ENCODE results near the gene IER5L.

DNA sequence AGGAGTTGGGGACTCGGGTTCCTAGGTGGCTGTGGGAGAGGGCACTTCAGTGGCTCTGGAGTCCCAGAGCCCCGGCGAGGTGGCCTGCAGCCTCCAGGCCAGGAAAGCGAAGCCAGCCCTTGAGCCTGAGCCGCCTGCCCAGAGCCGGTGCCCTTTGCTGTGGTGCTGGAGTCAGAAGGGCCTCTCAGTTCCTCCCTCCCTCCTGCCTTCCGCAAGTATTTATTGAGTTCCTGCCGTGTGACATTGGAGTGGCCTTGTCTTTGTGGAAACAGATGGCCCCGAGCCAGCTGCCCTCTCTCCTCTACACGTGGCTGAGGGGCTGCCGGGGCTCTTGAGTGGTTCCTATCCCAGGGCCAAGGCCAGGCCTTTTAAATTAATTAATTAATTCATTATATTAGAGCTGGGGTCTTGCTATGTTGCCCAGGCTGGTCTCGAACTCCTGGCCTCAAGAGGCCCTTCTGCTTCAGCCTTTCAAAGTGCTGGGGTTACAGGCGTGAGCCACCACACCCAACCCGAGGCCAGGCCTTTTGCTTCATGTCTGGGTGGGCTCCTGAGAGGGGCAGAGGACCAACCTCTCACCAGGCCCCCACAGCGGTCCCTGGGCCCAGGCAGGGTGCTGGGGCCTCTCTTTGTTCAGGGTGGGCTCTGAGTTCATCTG is 45.6 kb upstream of the IER5L start:
- TF ChIP-seq, protein P1, sequence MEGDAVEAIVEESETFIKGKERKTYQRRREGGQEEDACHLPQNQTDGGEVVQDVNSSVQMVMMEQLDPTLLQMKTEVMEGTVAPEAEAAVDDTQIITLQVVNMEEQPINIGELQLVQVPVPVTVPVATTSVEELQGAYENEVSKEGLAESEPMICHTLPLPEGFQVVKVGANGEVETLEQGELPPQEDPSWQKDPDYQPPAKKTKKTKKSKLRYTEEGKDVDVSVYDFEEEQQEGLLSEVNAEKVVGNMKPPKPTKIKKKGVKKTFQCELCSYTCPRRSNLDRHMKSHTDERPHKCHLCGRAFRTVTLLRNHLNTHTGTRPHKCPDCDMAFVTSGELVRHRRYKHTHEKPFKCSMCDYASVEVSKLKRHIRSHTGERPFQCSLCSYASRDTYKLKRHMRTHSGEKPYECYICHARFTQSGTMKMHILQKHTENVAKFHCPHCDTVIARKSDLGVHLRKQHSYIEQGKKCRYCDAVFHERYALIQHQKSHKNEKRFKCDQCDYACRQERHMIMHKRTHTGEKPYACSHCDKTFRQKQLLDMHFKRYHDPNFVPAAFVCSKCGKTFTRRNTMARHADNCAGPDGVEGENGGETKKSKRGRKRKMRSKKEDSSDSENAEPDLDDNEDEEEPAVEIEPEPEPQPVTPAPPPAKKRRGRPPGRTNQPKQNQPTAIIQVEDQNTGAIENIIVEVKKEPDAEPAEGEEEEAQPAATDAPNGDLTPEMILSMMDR (IDR thresholded peaks at IDR 0.05; ENCODE audit: borderline replicate concordance, extremely low read depth, low read length, poor library complexity, severe bottlenecking) = no peak
- no peak for TF ChIP-seq EZH2 (IDR thresholded peaks at IDR 0.05; ENCODE audit: borderline replicate concordance, low read depth, low read length, severe bottlenecking)

Data from DND-41 (cell line).